ENCODE data around the gene MUL1. TPM values are rescaled to one million over a fixed set of nuclear protein-coding genes. Genes with fewer than 3 reads are reported as not detected.

The MUL1 gene
- polyA plus RNA-seq, 3 donors, result 7.2 to 28.1 (median 25.8) TPM

DNA sequence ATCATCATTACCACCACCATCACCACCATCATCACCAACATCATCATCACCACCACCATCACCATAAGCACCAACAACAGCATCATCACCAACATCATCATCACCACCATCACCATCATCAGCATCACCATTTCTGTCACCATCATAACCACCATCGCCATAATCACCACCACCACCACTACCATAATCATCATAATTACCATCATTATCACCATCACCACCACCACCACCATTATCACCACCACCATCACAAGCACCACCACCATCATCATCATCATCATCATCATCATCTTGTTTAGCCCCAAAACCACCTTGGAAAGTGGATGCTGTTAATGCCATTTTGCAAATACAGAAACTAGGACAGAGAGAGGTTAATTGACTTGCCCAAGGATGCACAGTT, 44.4 kb downstream of the MUL1 start:
- no peak for DNase-seq
- Mint-ChIP-seq H3K27me3 (ENCODE audit: low read depth in 3 of 3) (peaks cover 11 to 17% (median 12%) of the 10 kb centered on the region in 3 donors), H3K9me3 (peaks cover 0 to 5% (median 0%) of the 10 kb centered on the region in 7 donors), H3K36me3 (no peaks in the 10 kb centered on the region), H3K27ac (no peak overlapping the region), H3K4me3 (no peak overlapping the region), H3K4me1 (no peaks in the 10 kb centered on the region)
- H3K4me2 ChIP-seq (replicated peaks; ENCODE audit: extremely low read depth, low read length, poor library complexity, severe bottlenecking), result no peak overlapping the region
- H3K9ac ChIP-seq (ENCODE audit: insufficient read depth, low read length, poor library complexity, severe bottlenecking), result no peak overlapping the region
- peaks cover 0 to 7% of the 10 kb centered on the region in 2 donors for H3K9me3 ChIP-seq (replicated peaks in 1 of 2; ENCODE audit: control insufficient read depth in 1 of 2, insufficient read depth in 1 of 2, low read length in 2 of 2)
- 82% methylated on average over 1 of the region's 1 CpG for WGBS (ENCODE audit: insufficient coverage)
- H3K27me3 ChIP-seq (ENCODE audit: control insufficient read depth in 2 of 2, insufficient read depth in 2 of 2, low read length in 2 of 2), result no peaks in the 10 kb centered on the region
- no peaks in the 10 kb centered on the region for H3K79me2 ChIP-seq (ENCODE audit: insufficient read depth, low read length)
- H3K27ac ChIP-seq (ENCODE audit: low read depth in 1 of 2, low read length in 2 of 2), result no peak overlapping the region
- no peak overlapping the region for H3K4me3 ChIP-seq (replicated peaks in 1 of 3; ENCODE audit: low read depth in 2 of 3, low read length in 3 of 3)
- intact Hi-C loops (cut with micrococcal nuclease), result no loop called here
- H3K36me3 ChIP-seq (replicated peaks in 1 of 2; ENCODE audit: control insufficient read depth in 1 of 2, insufficient read depth in 2 of 2, low read length in 2 of 2), result no peaks in the 10 kb centered on the region
- TF ChIP-seq, protein P1, sequence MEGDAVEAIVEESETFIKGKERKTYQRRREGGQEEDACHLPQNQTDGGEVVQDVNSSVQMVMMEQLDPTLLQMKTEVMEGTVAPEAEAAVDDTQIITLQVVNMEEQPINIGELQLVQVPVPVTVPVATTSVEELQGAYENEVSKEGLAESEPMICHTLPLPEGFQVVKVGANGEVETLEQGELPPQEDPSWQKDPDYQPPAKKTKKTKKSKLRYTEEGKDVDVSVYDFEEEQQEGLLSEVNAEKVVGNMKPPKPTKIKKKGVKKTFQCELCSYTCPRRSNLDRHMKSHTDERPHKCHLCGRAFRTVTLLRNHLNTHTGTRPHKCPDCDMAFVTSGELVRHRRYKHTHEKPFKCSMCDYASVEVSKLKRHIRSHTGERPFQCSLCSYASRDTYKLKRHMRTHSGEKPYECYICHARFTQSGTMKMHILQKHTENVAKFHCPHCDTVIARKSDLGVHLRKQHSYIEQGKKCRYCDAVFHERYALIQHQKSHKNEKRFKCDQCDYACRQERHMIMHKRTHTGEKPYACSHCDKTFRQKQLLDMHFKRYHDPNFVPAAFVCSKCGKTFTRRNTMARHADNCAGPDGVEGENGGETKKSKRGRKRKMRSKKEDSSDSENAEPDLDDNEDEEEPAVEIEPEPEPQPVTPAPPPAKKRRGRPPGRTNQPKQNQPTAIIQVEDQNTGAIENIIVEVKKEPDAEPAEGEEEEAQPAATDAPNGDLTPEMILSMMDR (IDR thresholded peaks at IDR 0.05), result no peak
- no peaks in the 10 kb centered on the region for H3K4me1 ChIP-seq (ENCODE audit: control insufficient read depth in 1 of 2, insufficient read depth in 2 of 2, low read length in 2 of 2)
- no peaks in the 10 kb centered on the region for H4K20me1 ChIP-seq (ENCODE audit: insufficient read depth, low read length)
- no peak overlapping the region for H2AFZ ChIP-seq (ENCODE audit: insufficient read depth, low read depth, low read length, poor library complexity, severe bottlenecking)

DNA sequence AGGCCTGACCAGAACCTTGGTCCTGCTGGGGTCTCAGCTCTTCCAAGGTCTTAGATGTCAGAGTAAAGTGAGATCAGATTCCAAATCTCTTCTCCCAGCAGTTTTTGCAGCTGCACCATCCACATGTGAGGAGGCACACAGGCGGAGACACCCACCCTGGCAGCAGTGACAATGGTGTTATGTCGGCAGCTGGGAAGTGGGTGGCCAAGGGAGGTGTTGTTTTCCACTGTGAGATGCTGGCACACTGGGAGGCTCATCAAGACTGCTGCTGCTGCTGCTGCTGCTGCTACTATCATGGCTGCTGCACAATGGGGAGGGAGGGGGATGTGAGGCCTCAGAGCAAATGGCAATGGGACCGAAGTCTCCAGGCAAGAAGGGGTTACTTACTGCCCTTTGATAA, 45.6 kb downstream of the MUL1 start:
- Histone ChIP-seq H3K27me3 (ENCODE audit: control insufficient read depth in 2 of 2, insufficient read depth in 2 of 2, low read length in 2 of 2) (no peaks in the 10 kb centered on the region), H4K20me1 (ENCODE audit: insufficient read depth, low read length) (no peaks in the 10 kb centered on the region), H3K4me1 (ENCODE audit: control insufficient read depth in 1 of 2, insufficient read depth in 2 of 2, low read length in 2 of 2) (no peaks in the 10 kb centered on the region), H2AFZ (ENCODE audit: insufficient read depth, low read depth, low read length, poor library complexity, severe bottlenecking) (no peak overlapping the region), H3K9me3 (replicated peaks in 1 of 2; ENCODE audit: control insufficient read depth in 1 of 2, insufficient read depth in 1 of 2, low read length in 2 of 2) (peaks cover 0 to 7% of the 10 kb centered on the region in 2 donors), H3K27ac (ENCODE audit: low read depth in 1 of 2, low read length in 2 of 2) (no peak overlapping the region), H3K4me2 (replicated peaks; ENCODE audit: extremely low read depth, low read length, poor library complexity, severe bottlenecking) (no peak overlapping the region), H3K4me3 (replicated peaks in 1 of 3; ENCODE audit: low read depth in 2 of 3, low read length in 3 of 3) (no peak overlapping the region), H3K79me2 (ENCODE audit: insufficient read depth, low read length) (no peaks in the 10 kb centered on the region), H3K9ac (ENCODE audit: insufficient read depth, low read length, poor library complexity, severe bottlenecking) (no peak overlapping the region), H3K36me3 (replicated peaks in 1 of 2; ENCODE audit: control insufficient read depth in 1 of 2, insufficient read depth in 2 of 2, low read length in 2 of 2) (no peaks in the 10 kb centered on the region)
- Mint-ChIP-seq H3K9me3 (peaks cover 0 to 5% (median 0%) of the 10 kb centered on the region in 7 donors), H3K4me3 (no peak overlapping the region), H3K27me3 (ENCODE audit: low read depth in 3 of 3) (peaks cover 12 to 15% (median 13%) of the 10 kb centered on the region in 3 donors), H3K27ac (no peak overlapping the region), H3K4me1 (no peaks in the 10 kb centered on the region), H3K36me3 (no peaks in the 10 kb centered on the region)
- intact Hi-C loops (cut with micrococcal nuclease), result no loop called here
- TF ChIP-seq, protein P1 (IDR thresholded peaks at IDR 0.05), result no peak
- DNase-seq, result no peak
- 94% methylated on average over 2 of the region's 3 CpGs for WGBS (ENCODE audit: insufficient coverage)
